Superior temporal gyrus (tissue), 1 donor: ENCODE results near the gene FBXO44.

ENCODE experiments used
- DNase-seq: peaks from one replicate; pipeline ENCODE4 v3.0.0-alpha.2; 2016; ENCODE audit errors: extremely low spot score

The FBXO44 gene

DNA sequence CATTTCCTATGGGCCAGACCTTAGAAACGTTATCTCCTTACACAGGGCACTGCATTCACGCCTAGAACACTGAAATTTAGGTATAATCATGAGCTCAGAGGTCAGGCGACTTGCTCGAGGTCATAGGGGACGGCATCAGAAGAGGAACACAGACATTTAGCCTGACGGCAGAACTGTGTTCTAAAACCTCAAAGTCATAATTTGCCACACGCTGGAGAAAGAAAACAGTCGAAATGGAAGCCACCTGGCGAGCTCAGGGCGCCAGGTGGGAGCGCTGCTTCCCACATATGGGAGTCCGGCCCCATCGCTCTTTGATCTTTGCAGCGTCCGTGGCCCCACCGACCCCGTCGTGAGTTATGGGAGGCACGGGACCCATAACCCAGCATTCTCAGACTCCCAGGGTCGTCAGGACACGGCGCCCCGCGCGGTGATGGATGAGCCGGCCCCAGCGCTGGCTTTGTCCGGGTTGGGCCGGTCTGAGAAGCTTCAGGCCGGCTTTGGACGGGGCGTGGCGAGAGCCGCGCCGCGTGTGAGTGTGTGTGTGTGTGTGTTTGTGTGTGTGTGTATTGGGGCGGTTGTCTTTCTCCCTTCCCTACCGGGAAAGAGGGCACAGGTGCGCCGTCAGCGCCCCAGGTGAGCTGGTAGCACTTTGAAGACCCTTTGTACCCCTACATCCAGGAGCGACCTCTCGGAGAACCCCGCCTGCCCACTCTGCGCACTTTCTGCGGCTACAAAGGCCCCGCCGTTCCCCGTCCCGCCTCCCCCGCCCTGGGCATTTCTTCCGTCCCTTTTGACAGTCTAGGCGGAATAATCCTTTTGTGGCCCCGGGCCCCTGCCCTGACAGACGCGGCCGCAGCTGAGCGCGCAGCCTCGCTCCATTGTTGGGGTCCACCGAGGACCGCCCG, 36.0 kb downstream of the FBXO44 start:
- no peak for DNase-seq

- no peak for DNase-seq
These were observed 36.7 kb downstream of the FBXO44 start, which contains the start of gene DRAXIN for GRCh38 chr1:11691302-11691914. Gene DRAXIN, plus strand, starts transcription at chr1:11691710. Its CDS starts 14,549 bp downstream, at chr1:11706259.

DNA sequence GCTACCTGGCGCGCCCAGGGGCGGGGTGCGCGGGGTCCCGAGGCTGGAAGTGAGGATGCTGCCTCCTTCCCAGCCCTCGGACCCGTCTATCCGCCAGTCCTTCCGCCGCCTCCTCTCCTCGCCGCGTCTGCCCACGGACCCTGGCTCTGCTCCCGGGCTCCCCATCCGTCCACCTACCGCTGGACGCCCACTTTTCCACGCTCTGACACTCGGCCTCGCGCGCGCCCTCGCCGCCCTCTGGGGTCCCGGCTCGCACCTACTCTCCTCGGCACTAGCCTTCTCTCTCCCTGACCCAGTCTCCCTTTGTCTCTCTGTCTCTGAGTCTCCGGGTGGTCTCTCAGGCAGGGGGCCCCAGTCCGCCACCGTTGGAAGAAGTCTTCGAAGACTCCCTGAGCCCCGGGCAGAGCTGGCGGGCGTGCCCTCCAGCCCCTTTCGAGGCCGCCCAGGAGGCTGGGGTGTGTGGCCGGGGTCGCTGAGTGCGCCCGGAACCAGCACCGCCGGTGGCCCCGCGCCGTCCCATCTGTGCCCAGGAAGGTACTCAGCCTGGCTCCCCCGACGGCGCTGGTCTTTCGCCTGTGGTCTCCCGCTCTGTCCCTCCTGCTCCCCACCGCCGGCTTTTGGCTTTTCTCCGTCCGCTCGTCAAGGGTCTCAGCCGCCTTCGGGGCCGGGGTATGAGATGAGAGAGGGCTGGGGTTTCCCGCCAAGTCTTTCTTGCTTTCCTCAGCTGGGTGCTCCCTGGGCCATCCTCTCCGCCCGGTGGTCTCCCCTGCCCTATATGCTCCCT, 37.4 kb downstream of the FBXO44 start:
- no peak for DNase-seq

DNA sequence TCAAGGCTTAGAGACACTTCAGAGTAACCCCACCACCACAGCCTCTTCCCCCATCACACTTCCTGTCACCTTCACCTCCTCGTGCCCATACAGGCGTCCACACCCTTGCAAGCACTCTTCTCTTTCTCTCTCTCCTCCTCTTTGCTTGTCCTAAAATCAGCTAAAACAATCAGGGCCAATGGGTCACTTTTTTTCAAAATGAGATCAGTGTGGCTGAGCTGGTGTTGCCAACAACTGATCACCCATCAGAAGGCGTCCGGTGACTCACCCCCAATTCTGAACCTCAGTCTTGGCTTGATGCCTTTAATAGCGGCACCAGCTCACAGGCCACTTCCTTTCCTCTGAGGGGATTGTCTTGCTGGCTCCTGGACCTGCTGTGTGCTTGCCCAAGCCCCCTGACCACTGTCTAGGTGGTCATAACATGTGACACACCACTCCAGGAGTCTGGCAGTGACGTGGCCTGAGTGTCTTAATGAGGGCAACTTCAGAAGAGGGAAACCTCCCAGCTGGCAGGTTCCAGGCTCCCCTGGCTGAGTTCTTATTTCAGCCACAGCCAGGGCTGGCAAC, 38.4 kb downstream of the FBXO44 start:
- no peak for DNase-seq

DNA sequence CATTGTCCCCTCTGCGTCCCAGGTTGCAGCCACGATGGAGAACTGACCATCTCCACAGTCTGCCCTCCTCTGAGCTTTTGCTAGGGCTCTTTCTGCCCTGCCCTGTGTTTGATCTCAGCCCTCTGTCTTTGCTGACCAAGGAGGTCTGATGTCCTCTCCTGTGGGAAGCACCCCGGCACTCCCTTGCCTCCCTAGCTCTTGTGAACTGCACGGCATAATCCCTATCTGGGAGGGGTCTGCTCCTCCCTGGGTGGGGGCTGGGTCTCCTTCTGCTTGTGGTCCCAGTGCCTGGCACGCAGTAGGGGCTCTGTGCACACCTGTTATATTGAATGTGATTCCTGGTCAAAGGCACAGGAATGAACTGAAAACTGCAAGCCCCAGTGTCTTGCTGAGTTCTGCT, 39.2 kb downstream of the FBXO44 start:
- DNase-seq: no peak

DNA sequence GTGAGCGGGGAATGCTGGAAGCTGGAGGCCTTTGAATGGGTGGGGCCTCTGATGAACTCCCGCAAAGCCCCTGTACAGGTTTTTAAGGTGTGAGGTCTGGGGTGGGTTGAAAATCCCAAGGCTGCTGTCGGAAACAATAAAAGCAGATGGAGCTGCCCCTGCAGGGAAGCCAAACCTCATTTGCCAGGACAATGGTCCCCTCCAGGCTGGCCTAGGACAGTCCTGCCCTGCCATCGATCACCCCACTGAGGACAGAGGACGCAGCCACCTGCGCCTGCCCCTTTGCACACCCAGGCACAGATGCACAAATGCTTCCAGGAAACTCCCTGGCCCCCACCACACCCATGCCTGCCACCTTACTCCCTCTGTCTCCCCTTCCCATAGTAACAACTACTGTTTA, 41.2 kb downstream of the FBXO44 start:
- DNase-seq: no peak

DNA sequence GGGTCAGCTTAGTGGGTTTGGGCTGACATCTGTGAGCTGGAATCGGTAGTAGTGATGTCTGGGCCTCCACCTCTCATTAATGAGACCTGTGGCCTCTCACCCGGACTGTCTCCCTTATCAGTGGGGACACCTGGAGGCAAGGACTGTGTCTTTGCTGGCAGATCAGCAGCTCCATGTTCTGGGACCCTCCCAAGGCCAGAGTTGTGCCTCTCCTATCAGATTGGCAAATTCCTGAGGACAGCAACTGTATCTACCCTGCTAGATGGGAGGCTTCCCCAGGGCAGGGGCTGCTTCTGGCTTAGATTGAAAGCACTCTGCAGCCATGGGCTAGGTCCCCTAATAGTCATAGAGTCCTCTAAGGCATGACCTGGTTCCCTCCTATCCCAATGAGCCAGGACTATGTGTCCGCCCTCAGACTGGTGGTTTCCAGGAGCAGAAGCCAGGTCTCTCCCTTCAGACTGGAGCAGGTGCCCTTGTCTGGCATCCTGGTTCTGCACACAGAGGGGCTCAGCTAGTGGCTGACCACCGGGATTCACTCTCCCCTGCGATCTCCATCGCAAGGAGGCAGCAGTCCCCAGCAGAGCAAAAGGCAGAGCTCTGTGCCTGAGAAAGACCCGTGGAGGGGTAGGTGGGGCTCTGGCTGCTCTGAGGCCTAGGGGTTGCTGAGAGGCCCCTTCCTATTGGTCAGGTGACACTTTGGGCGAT, 42.7 kb downstream of the FBXO44 start:
- no peak for DNase-seq

- no peak for DNase-seq
These were observed 43.2 kb downstream of the FBXO44 start for GRCh38 chr1:11697893-11698210.

GRCh38 chr1:11700601-11701467, 46.2 kb downstream of the FBXO44 start:
- no peak for DNase-seq

GRCh38 chr1:11701551-11701961, 46.9 kb downstream of the FBXO44 start:
- peak; percentile 75 for DNase-seq

GRCh38 chr1:11701981-11702803, 47.5 kb downstream of the FBXO44 start:
- DNase-seq: no peak

- no peak for DNase-seq
These were observed 48.9 kb downstream of the FBXO44 start for GRCh38 chr1:11703357-11704193.

DNA sequence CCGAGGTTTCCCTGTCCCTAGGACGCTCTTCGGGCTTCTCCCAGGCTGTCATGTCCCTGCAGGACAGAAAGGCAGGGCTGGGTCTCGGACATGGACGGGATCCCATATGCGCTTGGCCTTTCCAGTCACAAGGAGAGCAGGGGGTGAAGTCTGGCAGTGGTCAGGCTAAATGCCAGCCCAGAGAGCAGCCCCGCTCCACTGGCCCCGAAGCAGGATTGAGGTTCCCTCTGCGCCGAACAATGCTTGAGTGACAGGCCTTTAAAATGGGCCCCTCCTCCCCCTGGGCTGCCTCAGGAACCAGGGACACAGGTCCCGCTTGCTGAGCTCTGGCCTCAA, 49.5 kb downstream of the FBXO44 start:
- no peak for DNase-seq

GRCh38 chr1:11704691-11705475, 50.2 kb downstream of the FBXO44 start:
- DNase-seq: no peak

- no peak for DNase-seq
These were observed 50.9 kb downstream of the FBXO44 start for GRCh38 chr1:11705596-11705995.

DNA sequence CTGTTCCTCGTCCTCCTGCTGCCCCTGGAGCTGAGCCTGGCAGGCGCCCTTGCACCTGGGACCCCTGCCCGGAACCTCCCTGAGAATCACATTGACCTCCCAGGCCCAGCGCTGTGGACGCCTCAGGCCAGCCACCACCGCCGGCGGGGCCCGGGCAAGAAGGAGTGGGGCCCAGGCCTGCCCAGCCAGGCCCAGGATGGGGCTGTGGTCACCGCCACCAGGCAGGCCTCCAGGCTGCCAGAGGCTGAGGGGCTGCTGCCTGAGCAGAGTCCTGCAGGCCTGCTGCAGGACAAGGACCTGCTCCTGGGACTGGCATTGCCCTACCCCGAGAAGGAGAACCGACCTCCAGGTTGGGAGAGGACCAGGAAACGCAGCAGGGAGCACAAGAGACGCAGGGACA, 51.6 kb downstream of the FBXO44 start:
- DNase-seq: no peak

GRCh38 chr1:11707621-11708276, 53.1 kb downstream of the FBXO44 start:
- DNase-seq: no peak
